HCT116 (cell line): ENCODE measurements around the gene CFL1. TPM values are rescaled to one million over a fixed set of nuclear protein-coding genes. Genes with fewer than 3 reads are reported as not detected.
A peak's percentile ranks its signal among the peaks of the same experiment; 100 is the strongest.

Experiments
- ATAC-seq: fragments of 200-7000 bp; cut with Tn5 transposase; 2 replicates; pipeline ENCODE4 v1.9.1; 2020; ENCODE audit warnings: mild to moderate bottlenecking, moderate library complexity
- BruUV-seq: library from RNA; stranded (reverse); fragments of 400-500 nt; replicated peaks from 2 replicates; lab custom pipeline; 2021; lab: Mats Ljungman, UMichigan
- CTCF ChIA-PET: fragments of 300-600 bp; sonication (Branson Sonifier 250); formaldehyde crosslinking; loops from one replicate; lab custom pipeline; 2021; ENCODE audit warnings: antibody characterized with exemption; lab: Charles Lee
- POLR2A ChIA-PET: fragments of 300-600, 350-600 bp; sonication (Branson Sonifier 250); formaldehyde crosslinking; loops from one replicate; lab custom pipeline; 2021; ENCODE audit warnings: antibody characterized with exemption; lab: Charles Lee
- RAD21 ChIA-PET, 2 experiments: fragments of 300-600 bp; sonication (Branson Sonifier 250); formaldehyde crosslinking; loops; one replicate each; lab custom pipeline; 2023; ENCODE audit warnings: low total read pairs in 2 of 2; ENCODE audit not compliant: uncharacterized antibody in 2 of 2, unreplicated experiment in 2 of 2, low non-redundant PET in 1 of 2; lab: Charles Lee
- DNase-seq: peaks from one replicate; pipeline ENCODE4 v3.0.0-alpha.2; 2010; ENCODE audit warnings: low read depth, low spot score
- H2AFZ ChIP-seq: fragments of 200-600 bp; shearing (Covaris generic), sonication (generic); 2 replicates; pipeline ENCODE4 v1.6.1; 2017; ENCODE audit warnings: low read depth, mixed run types, mixed read lengths, antibody characterized with exemption, low read length; ENCODE audit not compliant: poor library complexity, severe bottlenecking
- H3K27ac ChIP-seq: 2 replicates; pipeline ENCODE4 v1.5.1; 2012; ENCODE audit warnings: low read depth, low read length
- H3K27me3 ChIP-seq: fragments of 200-600 bp; sonication (generic); 2 replicates; pipeline ENCODE4 v1.6.1; 2016; ENCODE audit warnings: mixed run types, low read length, mixed read lengths; ENCODE audit not compliant: insufficient read depth
- H3K36me3 ChIP-seq, 2 experiments: fragments of 200-500 bp in 1 of 2; fragments of 200-600 bp in 1 of 2; sonication (Bioruptor generic) in 1 of 2; sonication (generic) in 1 of 2; 2 replicates each; pipeline versions ENCODE4 v1.5.1 to v1.6.1; 2014 to 2016; ENCODE audit warnings: low read length in 2 of 2, inconsistent platforms in 1 of 2, mixed read lengths in 1 of 2, mixed run types in 1 of 2; ENCODE audit not compliant: insufficient read depth in 2 of 2, control insufficient read depth in 1 of 2
- H3K4me1 ChIP-seq, 2 experiments: fragments of 200-600 bp in 1 of 2; sonication (generic) in 1 of 2; 2 replicates each; pipeline versions ENCODE4 v1.5.1 to v1.6.1; 2012 to 2017; ENCODE audit warnings: low read length in 2 of 2, inconsistent platforms in 1 of 2, mild to moderate bottlenecking in 1 of 2, mixed read lengths in 1 of 2, mixed run types in 1 of 2, moderate library complexity in 1 of 2; ENCODE audit not compliant: insufficient read depth in 2 of 2, control insufficient read depth in 1 of 2
- H3K4me2 ChIP-seq: fragments of 200-600 bp; sonication (generic); 2 replicates; pipeline ENCODE4 v1.6.1; 2017; ENCODE audit warnings: mixed run types, low read length, mixed read lengths
- H3K4me3 ChIP-seq, 2 experiments: fragments of 200-600 bp in 1 of 2; sonication (generic) in 1 of 2; replicated peaks in 1 of 2; 2 replicates each; pipeline ENCODE4 v1.5.1; 2011 to 2016; ENCODE audit warnings: low read length in 2 of 2, control low read depth in 1 of 2, low read depth in 1 of 2, mild to moderate bottlenecking in 1 of 2, mixed read lengths in 1 of 2, mixed run types in 1 of 2
- H3K79me2 ChIP-seq: fragments of 200-600 bp; sonication (generic); 2 replicates; pipeline ENCODE4 v1.6.1; 2017; ENCODE audit warnings: mild to moderate bottlenecking, mixed run types, low read length, moderate library complexity, mixed read lengths; ENCODE audit not compliant: insufficient read depth
- H3K9ac ChIP-seq: fragments of 200-600 bp; sonication (generic); 2 replicates; pipeline ENCODE4 v1.6.1; 2016; ENCODE audit warnings: low read length, mixed read lengths
- H3K9me2 ChIP-seq: fragments of 200-600 bp; sonication (generic), shearing (Covaris generic); 2 replicates; pipeline ENCODE4 v1.6.1; 2017; ENCODE audit warnings: mixed run types, mild to moderate bottlenecking, moderate library complexity; ENCODE audit not compliant: insufficient read depth
- H3K9me3 ChIP-seq, 2 experiments: fragments of 200-500 bp in 1 of 2; fragments of 200-600 bp in 1 of 2; sonication (Bioruptor generic) in 1 of 2; sonication (generic) in 1 of 2; 2 replicates each; pipeline ENCODE4 v1.6.1; 2014 to 2017; ENCODE audit warnings: low read length in 2 of 2, mixed read lengths in 2 of 2, inconsistent platforms in 1 of 2, low read depth in 1 of 2, mild to moderate bottlenecking in 1 of 2, mixed run types in 1 of 2, moderate library complexity in 1 of 2; ENCODE audit not compliant: control insufficient read depth in 1 of 2, insufficient read depth in 1 of 2
- H4K20me1 ChIP-seq: fragments of 200-600 bp; sonication (generic), shearing (Covaris generic); 2 replicates; pipeline ENCODE4 v1.6.1; 2017; ENCODE audit warnings: mixed run types, mild to moderate bottlenecking, moderate library complexity; ENCODE audit not compliant: insufficient read depth
- SIN3A ChIP-seq: IDR thresholded peaks from 2 replicates; pipeline ENCODE4 v1.6.1; 2012; ENCODE audit warnings: low read depth
- SRF ChIP-seq: IDR thresholded peaks from 2 replicates; pipeline ENCODE4 v1.6.1; 2012; ENCODE audit warnings: low read depth
- TCF7L2 ChIP-seq: IDR thresholded peaks from 2 replicates; pipeline ENCODE4 v1.7.0; 2011; ENCODE audit warnings: borderline replicate concordance, inconsistent platforms; ENCODE audit not compliant: insufficient read depth, insufficient read length; ENCODE audit errors: extremely low read depth
- YY1 ChIP-seq: IDR thresholded peaks from 2 replicates; pipeline ENCODE4 v1.6.1; 2011; ENCODE audit warnings: low read length, low read depth, moderate library complexity, mild to moderate bottlenecking; ENCODE audit not compliant: insufficient replicate concordance; ENCODE audit errors: extremely low read depth
- intact Hi-C: fragments of 100-400 bp; cut with micrococcal nuclease; formaldehyde crosslinking; loops from 2 replicates; pipeline ENCODE4 v1.10.0; 2022
- total RNA-seq: library from RNA; stranded (reverse); gene quantifications from one replicate; pipeline ENCODE4 v1.2.1, GENCODE V29; 2021; ENCODE audit not compliant: unreplicated experiment
- TF ChIP-seq, protein P1 (sequence below): IDR thresholded peaks from 2 replicates; pipeline ENCODE4 v1.6.1; 2011; ENCODE audit warnings: mild to moderate bottlenecking, low read length, moderate library complexity; ENCODE audit not compliant: insufficient replicate concordance; ENCODE audit errors: extremely low read depth
- TF ChIP-seq, protein P2 (sequence below): IDR thresholded peaks from 2 replicates; pipeline ENCODE4 v1.6.1; 2012

The CFL1 gene
- total RNA-seq, 1 experiment from 2014 or later = 1,270 TPM

DNA sequence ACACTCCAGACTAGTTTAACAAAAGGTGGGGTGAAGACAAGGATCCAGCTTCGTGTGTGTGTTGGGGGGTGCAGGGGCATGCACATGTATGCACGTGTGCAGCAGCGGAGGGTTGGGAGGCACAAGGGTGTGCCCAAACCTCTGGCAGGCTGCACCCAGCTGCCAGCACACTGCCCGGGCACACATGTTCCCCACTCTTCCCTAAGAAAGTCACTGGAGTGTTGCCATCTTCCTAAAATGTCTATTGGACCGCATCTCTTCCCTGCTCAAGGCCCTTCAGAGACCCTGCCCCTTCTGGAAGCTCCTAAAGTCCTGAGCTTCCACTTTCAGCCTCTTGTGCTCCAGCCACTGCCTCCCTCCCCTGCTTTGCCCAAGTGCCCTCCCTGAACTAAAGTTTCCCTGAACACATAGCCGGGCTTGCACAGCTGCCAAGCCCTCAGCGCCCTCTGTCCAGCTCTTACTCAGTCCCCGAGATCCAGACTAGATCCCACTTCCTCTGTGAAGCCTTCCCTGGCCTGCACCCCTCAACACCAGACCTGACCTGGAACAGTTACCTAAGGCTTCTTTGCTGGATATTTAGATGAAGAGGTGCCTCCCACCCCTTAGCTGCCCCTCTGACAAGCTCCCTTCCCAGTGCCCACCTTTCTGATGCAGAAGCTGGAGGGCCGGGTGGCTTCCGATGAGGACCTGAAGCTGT, 6.0 kb downstream of the CFL1 start:
- peak; percentile 13 for ATAC-seq
- Histone ChIP-seq H3K4me1 (peaks cover 7 to 14% of the 10 kb centered on the region in 2 experiments; a peak in 3 of 4 replicates), H3K4me3 (no peak overlapping the region), H3K9ac (no peak overlapping the region), H3K27ac (no peak overlapping the region), H3K27me3 (no peaks in the 10 kb centered on the region), H3K9me3 (no peaks in the 10 kb centered on the region; a peak in 1 of 4 replicates), H2AFZ (no peak overlapping the region), H3K9me2 (no peaks in the 10 kb centered on the region), H3K79me2 (peaks cover 32% of the 10 kb centered on the region), H3K36me3 (peaks cover 31 to 54% of the 10 kb centered on the region in 2 experiments), H3K4me2 (no peak overlapping the region), H4K20me1 (peaks cover 15% of the 10 kb centered on the region; the same call in 1 of the 2 replicates)
- ChIA-PET POLR2A (interaction anchor here (1.7 kb wide), 1 partner anchor 8 kb away, joined by 8 read pairs; the partner anchor contains the start of gene MUS81), RAD21 (no interaction called here), CTCF (interaction anchor here (1.2 to 1.7 kb wide), 3 partner anchors 8 to 33 kb away, joined by 3 to 15 read pairs (median 3); partner anchors contain the start of gene MUS81)
- TF ChIP-seq, protein P1, sequence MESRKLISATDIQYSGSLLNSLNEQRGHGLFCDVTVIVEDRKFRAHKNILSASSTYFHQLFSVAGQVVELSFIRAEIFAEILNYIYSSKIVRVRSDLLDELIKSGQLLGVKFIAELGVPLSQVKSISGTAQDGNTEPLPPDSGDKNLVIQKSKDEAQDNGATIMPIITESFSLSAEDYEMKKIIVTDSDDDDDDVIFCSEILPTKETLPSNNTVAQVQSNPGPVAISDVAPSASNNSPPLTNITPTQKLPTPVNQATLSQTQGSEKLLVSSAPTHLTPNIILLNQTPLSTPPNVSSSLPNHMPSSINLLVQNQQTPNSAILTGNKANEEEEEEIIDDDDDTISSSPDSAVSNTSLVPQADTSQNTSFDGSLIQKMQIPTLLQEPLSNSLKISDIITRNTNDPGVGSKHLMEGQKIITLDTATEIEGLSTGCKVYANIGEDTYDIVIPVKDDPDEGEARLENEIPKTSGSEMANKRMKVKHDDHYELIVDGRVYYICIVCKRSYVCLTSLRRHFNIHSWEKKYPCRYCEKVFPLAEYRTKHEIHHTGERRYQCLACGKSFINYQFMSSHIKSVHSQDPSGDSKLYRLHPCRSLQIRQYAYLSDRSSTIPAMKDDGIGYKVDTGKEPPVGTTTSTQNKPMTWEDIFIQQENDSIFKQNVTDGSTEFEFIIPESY = no peak
- TF ChIP-seq YY1 = no peak
- no peak for TF ChIP-seq SRF
- no peak for TF ChIP-seq SIN3A
- TF ChIP-seq, protein P2, sequence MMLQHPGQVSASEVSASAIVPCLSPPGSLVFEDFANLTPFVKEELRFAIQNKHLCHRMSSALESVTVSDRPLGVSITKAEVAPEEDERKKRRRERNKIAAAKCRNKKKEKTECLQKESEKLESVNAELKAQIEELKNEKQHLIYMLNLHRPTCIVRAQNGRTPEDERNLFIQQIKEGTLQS = no peak
- TF ChIP-seq TCF7L2 = no peak
- BruUV-seq = no TSS peak
- DNase-seq = no peak
- intact Hi-C loops = no loop called here
